HG03066 (cell line): ENCODE data around the gene CA5A.
"Not testable (repeated sequence)": the region's sequence is repeated elsewhere in the genome, so short reads cannot be mapped to it uniquely, and the experiment has no call there.

Experiments
- ATAC-seq: cut with Tn5 transposase; IDR thresholded peaks from one replicate; pipeline ENCODE4 v1.9.1; 2021; ENCODE audit warnings: low read depth; ENCODE audit not compliant: unreplicated experiment

The CA5A gene

GRCh38 chr16:87870418-87871291 lies 65.7 kb downstream of the CA5A start:
- not testable (repeated sequence) for ATAC-seq

- not testable (repeated sequence) for ATAC-seq
Measured at GRCh38 chr16:87869879-87870417, 66.4 kb downstream of the CA5A start.

GRCh38 chr16:87869061-87869878 lies 67.1 kb downstream of the CA5A start, which contains the start of gene SLC7A5:
SLC7A5 (minus strand) TSS chr16:87869507; CDS start chr16:87869422, 85 bp downstream.
- ATAC-seq, result peak; percentile 55

- not testable (repeated sequence) for ATAC-seq
Measured at GRCh38 chr16:87868254-87869029, 67.9 kb downstream of the CA5A start.

- not testable (repeated sequence) for ATAC-seq
Measured at GRCh38 chr16:87865902-87866555, 70.3 kb downstream of the CA5A start.

GRCh38 chr16:87864331-87864989 lies 71.9 kb downstream of the CA5A start:
- ATAC-seq, result no peak

- ATAC-seq, result not testable (repeated sequence)
Measured at GRCh38 chr16:87863327-87863635, 73.0 kb downstream of the CA5A start.

- not testable (repeated sequence) for ATAC-seq
Measured at GRCh38 chr16:87862597-87863326, 73.6 kb downstream of the CA5A start.

GRCh38 chr16:87861300-87862099 lies 74.8 kb downstream of the CA5A start:
- not testable (repeated sequence) for ATAC-seq

- no peak for ATAC-seq
Measured at GRCh38 chr16:87860553-87861299, 75.6 kb downstream of the CA5A start.

GRCh38 chr16:87858151-87858993 lies 78.0 kb downstream of the CA5A start:
- ATAC-seq, result not testable (repeated sequence)

GRCh38 chr16:87856791-87857228 lies 79.5 kb downstream of the CA5A start:
- ATAC-seq, result no peak

GRCh38 chr16:87855852-87856715 lies 80.2 kb downstream of the CA5A start:
- ATAC-seq, result no peak

GRCh38 chr16:87854907-87855683 lies 81.2 kb downstream of the CA5A start:
- no peak for ATAC-seq
